Transverse colon (tissue), 4 donors: ENCODE measurements around the gene CYP2A6.
A peak's percentile ranks its signal among the peaks of the same experiment; 100 is the strongest.
"Not testable (repeated sequence)": the region's sequence is repeated elsewhere in the genome, so short reads cannot be mapped to it uniquely, and the experiment has no call there.

Source experiments
- CTCF ChIP-seq, 5 experiments: fragments of 200-600 bp in 3 of 5; fragments of 450-650 bp in 2 of 5; sonication (generic) in 3 of 5; IDR thresholded peaks; 1 replicate in 2 of 5; 2 replicates in 3 of 5; pipeline ENCODE4 v1.5.1; 2016 to 2017; ENCODE audit warnings: antibody characterized with exemption in 5 of 5, inconsistent platforms in 3 of 5, mild to moderate bottlenecking in 2 of 5, moderate library complexity in 1 of 5
- POLR2A ChIP-seq: fragments of 450-650 bp; IDR thresholded peaks from one replicate; pipeline ENCODE4 v1.6.1; 2016; ENCODE audit warnings: antibody characterized with exemption, mild to moderate bottlenecking, moderate library complexity
- POLR2AphosphoS5 ChIP-seq, 3 donors: sonication (generic); formaldehyde crosslinking; IDR thresholded peaks; one replicate each; pipeline ENCODE4 v1.6.1; 2016; ENCODE audit warnings: antibody characterized with exemption in 3 of 3

- TF ChIP-seq CTCF (IDR thresholded peaks at IDR 0.05) (peak; percentile 26 to 53 (median 33)), POLR2AphosphoS5 (IDR thresholded peaks at IDR 0.05) (peak in 2 of 3 donors; percentile 24 to 48)
- not testable (repeated sequence) for TF ChIP-seq POLR2A
Observed at GRCh38 chr19:40818480-40819399, 31.5 kb downstream of the CYP2A6 start.
